Fibroblast of skin of left biceps (primary cell): ENCODE results near the gene SH2D6.
"Not testable (repeated sequence)": the region's sequence is repeated elsewhere in the genome, so short reads cannot be mapped to it uniquely, and the experiment has no call there.

Experiments
- DNase-seq, 2 experiments: peaks; one replicate each; pipeline ENCODE4 v3.0.0-alpha.2; 2013; ENCODE audit warnings: low read depth in 2 of 2

The SH2D6 gene

DNA sequence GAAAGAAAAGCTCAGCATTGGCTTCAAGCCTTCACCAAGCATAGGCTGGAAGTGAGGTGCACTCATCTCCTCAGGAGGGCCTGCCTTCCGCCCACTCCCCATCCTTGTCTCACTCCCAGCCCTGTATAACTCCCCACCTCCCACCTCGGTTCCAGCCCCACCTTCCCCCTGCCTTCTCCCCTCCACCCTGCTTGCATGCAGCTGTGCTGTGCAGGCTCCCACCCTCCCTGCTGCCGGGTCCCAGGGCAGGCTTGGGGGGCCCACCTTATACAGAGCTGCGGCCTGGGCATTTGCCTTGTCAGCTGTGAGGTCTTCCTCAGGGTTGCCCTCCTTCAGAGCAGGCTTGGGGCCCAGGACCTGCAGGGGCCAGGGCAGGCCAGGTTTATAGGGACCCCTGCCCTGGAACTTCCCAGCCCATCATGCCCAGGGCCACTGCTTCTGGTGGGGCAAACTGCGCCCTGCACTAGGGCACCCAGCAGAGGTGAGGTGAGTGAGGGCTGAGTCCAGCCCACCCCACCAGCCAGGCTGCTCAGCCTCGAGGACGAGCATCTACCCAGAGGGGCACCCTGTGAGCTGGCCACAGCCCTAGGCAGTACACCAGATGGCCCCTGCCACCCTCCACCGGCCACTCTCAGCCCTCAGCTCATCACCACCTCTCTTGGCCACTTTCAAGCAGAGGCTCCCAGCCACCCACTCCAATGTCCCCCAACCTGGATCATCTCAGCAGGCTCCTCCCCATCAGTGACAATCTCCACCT is 19.9 kb upstream of the SH2D6 start:
- DNase-seq, result no peak

DNA sequence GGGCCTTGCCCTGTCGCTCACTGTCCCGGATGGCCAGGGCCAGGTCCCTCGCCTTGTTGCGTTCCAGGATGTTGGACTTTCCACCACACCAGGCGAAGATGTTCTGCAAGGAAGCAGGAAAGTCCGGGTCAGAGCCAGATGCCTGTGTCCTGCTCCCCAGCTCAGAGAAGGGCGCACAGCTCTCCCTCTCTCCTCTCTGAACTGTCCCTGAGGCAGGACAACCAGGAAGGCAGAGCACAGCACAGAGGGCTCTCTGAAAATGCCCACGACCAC is 19.4 kb upstream of the SH2D6 start:
- no peak for DNase-seq

DNA sequence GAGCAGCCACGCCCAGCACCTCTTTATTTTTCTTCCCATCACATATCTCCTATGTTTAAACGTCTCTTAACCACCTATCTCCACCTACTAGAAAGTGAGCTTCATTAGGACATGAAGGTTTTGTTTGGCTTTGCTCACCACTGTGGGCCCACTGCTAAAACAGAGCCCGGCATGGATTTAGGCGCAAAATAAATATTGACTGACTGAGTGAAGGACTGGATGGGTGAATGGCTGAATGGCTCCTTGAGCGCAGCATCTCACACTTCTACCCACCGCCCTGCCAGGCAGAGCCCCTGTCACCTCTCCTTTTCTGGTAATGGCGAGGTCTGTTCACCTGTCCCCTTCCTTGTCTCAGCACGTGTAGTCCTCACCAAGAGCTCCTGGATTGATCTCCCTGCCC is 18.5 kb upstream of the SH2D6 start:
- no peak for DNase-seq

DNA sequence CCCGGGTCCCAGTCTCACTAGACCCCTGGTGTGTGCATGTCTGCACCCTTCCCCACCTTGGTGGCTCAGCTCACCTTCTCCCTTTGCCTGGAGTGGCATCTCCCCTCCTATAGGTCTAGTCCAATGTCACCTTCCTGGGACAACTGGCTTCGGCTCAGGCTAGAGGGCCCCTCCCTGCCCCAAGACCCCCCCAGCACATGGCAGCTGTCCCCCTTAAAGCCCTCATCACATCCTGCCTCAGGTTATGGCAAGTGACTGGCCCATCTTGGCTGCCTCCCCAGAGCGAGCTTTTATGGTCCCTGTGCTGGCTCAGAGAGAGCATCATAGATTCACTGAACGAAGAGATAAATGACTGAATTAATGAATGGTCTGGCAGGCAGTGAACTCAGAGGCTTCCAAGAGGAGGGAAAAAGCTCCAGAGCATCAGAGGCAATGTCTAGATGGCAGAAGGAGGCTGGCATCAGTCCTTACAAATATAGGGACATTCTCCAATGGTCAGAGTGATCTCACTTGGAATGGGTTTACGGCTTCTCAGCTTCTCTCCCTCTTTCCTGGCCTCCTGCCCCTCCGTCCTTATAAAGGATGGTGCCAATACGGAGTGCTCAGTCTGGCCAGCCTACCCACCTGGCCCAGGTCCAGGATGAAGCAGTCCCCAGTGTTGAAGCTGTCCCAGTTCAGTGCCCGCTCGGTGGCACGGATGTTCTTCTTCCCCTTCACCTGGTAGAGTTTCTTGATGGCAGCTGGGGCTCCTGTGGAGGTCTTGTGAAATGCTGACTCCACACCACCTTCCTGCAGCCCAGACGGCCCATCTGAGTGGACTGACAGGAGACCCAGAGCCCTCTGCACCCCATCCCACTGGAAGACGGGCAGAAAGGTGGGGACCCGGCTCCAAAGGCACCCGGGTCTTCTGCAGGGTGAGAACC is 17.7 kb upstream of the SH2D6 start:
- no peak for DNase-seq

DNA sequence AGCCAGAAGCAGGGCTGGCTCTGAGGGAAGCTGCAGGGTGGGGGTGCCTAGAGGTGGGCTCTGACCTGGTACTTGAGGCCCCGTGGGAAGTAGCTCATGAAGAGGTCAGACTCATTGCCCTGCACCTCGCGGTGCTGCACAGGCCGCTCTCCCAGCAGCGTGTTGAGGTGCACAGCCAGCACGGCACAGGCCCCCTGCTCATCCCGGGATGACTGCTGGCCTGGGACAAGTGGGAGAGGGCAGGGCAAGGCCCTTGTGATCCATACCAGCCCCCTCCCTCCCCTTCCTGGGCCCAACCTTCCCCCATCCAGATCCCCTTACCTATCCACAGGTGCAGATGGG is 17.1 kb upstream of the SH2D6 start:
- no peak for DNase-seq

DNA sequence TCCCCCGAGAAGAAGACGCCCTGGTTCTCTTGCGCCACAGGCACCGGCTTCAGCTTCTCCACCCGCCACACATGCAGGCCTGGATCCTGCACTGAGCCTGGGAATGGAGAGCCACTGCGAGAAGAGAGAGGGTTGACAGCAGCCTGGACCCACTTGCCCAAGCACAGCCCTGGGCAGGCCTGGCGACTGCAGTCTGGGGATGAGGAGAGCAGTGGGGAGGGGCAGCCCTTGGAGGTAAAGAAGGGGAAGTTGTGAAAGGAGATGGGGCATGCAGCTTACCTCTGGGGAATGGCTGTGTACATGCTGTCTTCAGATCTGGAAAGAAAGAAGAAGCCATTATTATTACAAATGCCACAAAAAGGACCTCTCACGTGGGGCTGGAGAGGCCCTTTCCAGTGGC is 16.7 kb upstream of the SH2D6 start:
- no peak for DNase-seq

DNA sequence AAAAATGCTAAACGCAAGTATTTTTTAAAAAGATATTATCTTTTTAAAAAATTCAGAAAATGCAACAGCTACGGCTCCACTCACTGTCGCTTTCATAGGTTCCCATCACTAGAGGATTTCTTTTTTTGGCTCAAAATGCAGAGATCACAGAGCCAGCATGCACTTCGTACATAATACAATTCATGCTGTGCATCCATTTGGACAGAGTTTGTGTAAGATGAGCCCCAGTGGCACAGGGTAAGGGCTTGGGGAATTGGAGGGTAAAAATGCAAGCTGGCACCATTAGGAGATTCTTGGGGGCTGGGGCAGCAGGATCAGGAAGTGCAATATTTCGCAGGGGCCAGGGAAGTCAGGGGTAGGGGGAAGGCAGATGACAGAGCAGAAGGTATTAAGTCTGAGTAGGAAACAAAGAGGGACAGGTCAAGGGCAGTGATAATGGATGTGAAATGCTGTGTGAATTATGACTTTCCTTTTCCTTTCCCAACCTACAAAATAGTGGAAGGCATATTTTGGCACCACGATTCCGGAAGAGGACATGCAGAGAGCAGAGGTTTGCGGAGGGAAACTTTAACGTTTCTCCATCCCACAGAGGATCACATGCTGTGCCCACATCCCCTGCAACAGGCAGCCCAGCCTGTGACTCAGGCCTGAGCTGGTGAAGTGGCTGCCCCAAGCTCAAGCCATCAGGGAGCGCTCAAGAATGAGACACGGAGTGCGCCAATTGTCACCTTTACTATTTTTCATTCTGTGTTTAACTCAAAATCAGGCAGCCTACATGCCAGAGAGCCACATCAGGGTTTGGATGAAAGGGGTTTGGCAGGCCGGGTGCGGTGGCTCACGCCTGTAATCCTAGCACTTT is 13.1 kb upstream of the SH2D6 start:
- no peak for DNase-seq

DNA sequence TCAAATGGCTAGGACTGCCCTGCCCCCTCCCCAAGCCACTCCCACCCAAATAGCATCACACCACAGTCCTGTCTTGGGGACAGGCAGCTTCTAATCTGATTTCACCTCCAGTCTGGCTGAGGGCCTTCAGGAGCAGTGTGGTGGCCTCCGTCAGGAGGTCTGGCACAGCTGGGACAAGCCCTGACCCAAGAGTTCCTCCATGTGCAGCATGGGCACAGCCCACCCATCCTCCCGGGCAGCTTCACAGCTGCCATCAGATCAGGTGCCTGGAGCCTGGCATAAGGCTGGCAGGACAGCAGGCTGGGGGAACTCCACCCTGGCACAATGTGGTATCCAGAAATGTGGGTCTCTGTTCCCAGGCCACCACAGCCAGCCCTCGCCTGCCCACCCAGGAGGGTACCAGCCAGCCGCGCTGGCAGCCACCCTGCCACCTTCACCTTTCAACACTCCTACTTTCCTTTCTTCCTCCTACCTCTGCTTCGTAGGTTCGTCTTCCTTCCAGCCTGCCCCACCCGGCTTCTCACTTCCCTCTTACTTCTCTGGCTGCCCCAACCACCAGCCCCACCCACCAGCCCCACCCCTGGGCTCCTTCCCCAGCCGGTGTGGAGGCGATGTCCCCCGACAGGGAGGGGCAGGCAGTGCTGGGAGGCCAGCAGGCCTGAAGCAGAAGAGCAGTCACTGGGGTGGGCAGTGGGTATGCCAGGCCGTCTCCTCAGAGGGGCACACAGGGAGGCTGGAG is 8.5 kb upstream of the SH2D6 start, which contains the start of gene CAPG:
CAPG (minus strand) TSS at position 522 of the 739 bp plus-strand sequence. CDS start 8,221 bp downstream, outside the sequence.
- no peak for DNase-seq

DNA sequence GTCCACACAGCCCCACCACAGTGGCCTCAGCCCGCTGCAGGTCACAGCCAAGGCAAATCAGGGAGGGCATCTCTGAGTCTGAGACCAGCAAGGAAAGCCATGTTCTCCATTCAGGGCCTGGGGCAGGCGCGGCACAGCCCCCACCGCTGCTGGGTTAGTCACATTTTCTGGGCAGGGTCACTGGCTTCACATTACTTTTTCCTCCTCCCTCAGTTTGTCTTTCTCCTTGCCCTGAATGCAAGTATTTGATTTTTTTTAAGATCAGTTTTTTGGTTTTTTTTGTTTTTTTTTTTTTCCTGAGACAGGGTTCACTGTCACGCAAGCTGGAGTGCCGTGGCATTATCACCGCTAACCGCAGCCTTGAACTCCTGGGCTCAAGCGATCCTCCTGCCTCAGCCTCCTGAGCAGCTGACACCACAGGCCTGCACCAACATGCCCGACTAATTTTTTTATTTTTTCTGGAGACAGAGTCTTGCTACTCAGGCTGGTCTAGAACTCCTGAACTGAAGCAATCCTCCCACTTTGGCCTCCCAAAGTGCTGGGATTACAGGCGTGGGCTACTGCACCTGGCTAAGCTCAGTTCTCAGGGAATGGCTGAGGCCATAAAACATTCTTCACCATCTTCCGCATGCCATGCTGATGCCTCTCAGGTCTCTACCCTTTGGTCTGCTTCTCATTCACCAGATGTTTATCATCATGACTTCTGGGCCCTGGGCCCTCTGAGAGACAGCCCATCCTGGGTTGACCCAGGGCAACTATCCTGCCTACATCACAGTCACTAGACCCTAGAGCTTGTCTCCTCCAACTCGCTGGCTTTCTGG is 7.7 kb upstream of the SH2D6 start:
- no peak for DNase-seq

DNA sequence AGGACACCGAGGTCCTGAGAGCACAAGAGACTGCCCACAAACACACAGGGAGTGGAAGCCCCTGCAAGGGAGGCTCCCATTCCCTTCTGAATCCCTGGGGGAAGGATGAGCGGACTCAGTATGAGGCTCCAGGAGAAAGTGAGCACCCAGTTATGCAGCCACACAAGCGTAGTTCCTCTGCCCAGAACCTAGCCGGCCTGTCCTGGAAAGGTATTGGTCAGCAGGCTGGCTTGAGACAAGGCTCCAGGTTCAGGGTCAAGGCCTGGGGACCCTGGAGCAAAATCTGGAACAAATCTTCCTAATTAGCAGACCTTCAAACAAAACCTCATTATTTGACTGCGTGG is 7.1 kb upstream of the SH2D6 start:
- DNase-seq, result no peak

DNA sequence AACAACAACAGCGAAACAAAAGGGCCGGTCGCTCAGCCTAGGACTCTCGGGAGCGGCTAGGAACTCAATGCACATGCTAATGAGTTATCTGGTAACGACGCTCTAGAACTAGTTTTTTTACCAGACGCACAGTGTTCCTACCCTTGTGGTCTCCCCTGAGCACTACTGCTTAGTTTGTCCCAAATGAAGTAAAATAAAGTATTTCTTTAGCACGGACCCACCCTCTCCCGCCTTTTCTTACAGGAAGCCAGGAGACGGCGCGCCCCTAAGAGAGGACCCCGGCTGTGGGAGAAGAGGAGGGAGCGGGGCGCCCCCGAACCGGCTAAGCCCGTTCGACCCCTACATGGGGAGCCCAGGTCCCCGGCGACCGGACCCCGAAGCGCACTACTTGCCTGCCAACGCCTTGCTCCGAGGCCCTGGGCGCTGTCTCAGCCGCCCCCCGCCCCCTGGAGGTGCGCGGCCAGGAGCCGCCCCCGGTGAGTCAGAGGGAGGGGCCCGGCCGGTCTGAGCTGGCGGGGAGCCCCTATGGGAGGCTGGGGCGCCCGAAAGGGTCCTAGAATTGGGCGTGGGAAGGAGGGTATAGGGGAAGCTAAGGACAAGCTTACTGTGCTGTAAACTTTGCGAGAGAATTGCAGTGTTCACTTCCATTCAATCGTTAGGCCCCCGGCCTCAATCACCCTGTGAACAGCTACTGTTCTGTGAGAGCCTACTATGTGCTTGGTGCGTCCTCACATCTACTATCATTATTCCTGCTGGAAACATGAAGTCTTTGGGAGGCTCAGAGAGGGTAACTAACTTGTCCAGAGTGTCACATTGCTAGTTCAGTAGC is 4.7 kb upstream of the SH2D6 start:
- DNase-seq, result no peak

DNA sequence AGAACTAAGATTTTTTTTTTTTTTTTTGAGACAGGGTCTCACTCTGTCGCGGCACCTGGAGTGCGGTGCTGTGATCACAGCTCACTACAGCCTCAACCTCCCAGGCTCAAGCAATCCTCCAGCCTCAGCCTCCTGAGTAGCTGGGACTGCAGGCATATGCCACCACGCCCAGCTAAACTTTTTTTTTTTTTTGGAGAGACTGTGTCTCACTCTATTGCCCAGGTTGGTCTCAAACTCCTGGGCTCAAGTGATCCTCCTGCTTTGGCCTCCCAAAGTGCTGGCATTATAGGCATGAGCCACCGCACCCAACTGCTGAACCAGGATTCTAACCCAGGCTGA is 4.1 kb upstream of the SH2D6 start:
- DNase-seq, result not testable (repeated sequence)

DNA sequence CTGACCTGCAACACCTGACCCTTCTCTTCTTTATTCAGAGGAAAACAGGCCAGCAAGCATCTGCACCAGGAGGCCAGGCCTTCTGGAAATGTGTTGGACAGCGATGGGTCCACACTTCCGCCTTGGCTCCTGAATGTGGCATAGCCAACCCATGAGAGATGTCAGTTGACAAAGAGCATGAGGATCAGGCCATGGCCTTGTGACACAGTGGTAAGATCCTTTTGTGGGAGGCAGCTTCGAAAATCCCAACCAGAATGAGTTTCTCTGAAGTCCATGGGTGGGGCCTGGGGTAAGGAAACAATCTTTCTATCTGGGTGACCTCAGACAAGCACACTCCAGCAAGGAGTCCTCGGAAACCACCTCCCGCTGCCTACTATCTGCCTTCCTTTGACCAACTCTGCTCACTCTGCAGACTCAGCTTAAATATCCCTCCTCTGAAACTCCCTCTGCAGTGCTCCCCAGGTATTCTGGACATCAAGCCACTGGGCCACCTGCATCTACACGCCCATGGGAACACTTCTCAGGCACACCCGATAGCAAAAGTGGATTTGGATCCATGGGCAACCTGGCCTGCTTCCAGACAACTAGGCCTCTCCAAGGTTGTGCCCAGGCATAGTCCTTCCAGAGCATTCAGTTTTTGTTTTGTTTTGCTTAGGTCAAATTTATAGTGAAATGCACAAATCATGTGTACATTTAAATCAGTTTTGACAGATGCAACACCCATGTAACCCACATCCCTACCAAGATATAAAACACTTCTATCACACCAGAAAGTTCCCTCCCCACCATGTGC is 3.6 kb upstream of the SH2D6 start:
- DNase-seq, result no peak

DNA sequence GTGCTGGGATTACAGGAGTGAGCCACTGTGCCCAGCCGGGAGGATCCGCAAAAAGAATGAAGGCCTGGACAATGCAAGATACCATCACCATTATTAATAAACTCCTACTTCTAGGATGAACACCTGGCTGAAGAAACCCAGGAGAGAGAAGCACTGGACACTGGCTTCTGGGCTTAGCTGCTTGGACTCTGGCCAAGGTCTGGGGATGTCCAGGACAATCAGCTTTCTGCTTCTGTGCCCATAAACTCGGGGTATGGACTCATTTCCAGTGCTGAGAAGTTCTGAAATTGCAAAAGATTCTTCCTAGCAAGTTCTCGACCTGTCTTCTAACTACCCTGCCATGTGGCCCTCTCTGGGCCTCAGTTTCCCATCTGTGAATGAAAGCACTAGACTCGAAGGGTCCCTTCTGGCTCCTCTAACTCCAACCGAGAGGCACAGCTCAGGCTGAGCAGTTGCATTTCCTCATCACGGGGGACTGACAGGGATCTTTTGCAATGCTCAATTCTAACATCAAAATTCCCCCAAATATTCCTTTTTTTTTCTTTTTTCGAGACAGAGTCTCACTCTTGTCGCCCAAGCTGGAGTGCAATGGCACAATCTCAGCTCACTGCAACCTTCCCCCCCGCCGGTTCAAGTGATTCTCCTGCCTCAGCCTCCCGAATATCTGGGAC is 2.4 kb upstream of the SH2D6 start:
- no peak for DNase-seq

DNA sequence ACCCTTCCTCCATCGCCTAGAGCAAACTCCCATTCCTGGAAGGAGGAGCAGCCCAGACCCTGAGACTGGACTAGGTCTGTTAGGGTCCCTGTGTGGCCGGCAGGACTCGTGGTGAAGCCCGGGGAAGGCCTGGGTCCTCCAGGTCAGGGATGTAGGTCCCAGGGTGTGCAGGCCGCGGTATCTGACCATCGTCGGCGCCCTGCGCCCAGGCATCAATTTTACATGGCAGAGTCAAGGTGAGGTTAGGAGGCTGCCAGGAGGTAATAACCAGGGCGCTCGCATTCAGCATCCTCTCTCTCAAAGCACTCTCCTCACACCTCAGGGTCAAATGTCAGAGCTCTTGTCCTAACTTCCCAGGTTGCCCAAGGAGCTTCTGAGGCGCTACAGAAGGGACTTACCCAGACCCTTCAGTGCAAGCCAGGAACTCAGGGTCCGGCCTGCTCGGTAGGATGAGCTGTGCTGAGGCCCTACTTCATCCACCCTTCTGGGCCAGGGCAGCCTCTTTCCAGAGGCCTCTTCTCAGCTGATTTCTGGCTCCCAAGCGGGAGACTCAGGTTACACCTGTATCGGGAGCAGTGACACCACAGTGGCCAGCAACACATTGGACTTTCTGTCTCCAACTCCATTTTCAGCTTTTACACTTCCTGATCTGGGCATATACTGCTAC is 628 bp downstream of the SH2D6 start:
- no peak for DNase-seq

DNA sequence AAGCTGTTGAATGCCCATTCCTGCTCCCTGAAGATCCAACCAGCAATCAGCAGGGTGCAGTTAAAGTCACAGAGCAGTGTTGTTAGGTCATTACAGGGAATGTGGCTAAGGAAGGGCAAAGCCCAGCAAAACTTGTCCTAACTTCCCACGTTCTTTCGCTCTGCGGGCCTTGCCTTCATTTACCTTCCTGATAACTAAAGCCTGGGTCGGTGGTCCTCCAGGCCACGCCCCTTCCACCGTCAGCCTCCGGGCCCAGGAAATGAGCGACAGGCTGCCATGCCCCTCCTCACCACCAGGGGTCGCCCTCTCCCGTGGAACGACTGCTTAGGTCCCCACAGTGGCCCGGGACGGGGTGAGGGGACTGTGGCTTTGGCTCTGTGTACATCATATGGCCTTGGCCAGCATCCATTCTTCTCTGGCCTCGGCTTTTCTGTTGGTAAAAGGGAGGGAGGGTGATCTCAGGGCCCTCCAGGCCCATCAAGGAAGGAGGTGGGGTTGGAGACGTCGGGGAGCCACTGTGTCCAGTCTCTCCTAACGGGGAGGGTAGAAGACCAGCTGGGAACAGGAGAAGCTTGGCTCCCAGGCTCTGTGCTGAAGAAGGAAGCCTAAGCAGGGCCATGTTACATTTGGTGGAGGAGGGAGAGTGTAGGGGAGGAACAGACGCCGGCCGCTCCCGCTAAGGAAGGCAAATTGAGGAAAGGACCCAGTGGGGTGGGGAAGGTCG is 2.2 kb downstream of the SH2D6 start:
- DNase-seq, result no peak

DNA sequence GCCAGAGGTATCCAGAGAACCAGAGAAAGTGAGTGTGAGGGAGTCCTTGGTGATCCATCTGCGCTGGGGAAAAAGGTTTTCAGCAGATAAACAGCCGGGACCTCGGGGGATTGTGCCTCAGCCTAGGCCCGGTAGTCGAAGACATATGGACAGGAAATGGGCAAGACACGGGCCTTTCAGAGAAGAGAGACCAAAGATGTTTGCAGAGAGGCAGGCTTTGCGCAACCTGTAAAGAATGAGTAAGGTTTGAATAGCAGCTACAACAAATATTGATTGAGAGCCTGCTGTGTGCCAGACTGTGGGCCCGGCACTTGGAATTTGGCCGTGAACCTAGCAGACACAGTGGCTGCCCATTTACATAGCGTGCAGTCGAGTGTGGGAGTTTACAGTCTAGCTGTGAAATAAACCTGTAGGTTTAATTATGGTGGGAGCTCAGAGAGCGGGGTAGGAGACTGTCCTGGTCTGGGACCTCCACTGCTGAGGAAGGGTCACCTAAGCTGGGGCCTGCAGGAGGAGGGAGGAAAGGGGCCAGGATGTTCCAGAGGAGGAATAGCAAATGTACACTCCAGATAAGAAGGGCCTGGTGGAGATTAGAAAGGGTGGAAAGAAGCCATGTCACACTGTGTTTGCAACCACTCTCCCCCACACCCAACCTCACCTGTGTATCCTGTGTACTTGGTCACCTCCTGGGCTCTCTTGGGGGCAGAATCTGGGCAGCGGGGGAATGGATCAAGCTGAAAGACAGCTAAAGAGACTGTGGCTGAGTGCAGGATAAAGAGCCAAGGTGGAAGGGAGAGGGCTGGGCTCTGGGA is 3.0 kb downstream of the SH2D6 start:
- no peak for DNase-seq
